Lower leg skin (tissue), 3 donors: Measurements from ENCODE around the gene CABCOCO1.

Experiments
- CTCF ChIP-seq, 3 donors: fragments of 450-650 bp; IDR thresholded peaks; one replicate each; pipeline ENCODE4 v1.5.1; 2016; ENCODE audit warnings: antibody characterized with exemption in 3 of 3, mild to moderate bottlenecking in 3 of 3, moderate library complexity in 2 of 3
- POLR2A ChIP-seq, 2 donors: fragments of 450-650 bp; IDR thresholded peaks; one replicate each; pipeline ENCODE4 v1.6.1; 2016 to 2017; ENCODE audit warnings: antibody characterized with exemption in 2 of 2, mild to moderate bottlenecking in 1 of 2, moderate library complexity in 1 of 2

- TF ChIP-seq CTCF (IDR thresholded peaks at IDR 0.05) (no peak), POLR2A (IDR thresholded peaks at IDR 0.05) (no peak)
These were observed 21.9 kb upstream of the CABCOCO1 start for GRCh38 chr10:61640856-61641255.
